Measurements from ENCODE around the gene NRXN2.

The NRXN2 gene

GRCh38 chr11:64593156-64594105 is 129.6 kb downstream of the NRXN2 start:
- no peak overlapping the region for H3K4me3 ChIP-seq (replicated peaks; ENCODE audit: low read depth, low read length)
- TF ChIP-seq CTCF (IDR thresholded peaks at IDR 0.05; ENCODE audit: low read depth, low read length, missing control alignments): no peak
- DNase-seq (ENCODE audit: extremely low read depth, low read depth): no peak

- DNase-seq (ENCODE audit: extremely low read depth, low read depth): no peak
- H3K4me3 ChIP-seq (replicated peaks; ENCODE audit: low read depth, low read length): no peak overlapping the region
- TF ChIP-seq CTCF (IDR thresholded peaks at IDR 0.05; ENCODE audit: low read depth, low read length, missing control alignments): no peak
Observed at GRCh38 chr11:64592656-64593055, 130.3 kb downstream of the NRXN2 start.

- DNase-seq (ENCODE audit: extremely low read depth, low read depth): no peak
- TF ChIP-seq CTCF (IDR thresholded peaks at IDR 0.05; ENCODE audit: low read depth, low read length, missing control alignments): no peak
Observed at GRCh38 chr11:64592234-64592615, 130.8 kb downstream of the NRXN2 start.

GRCh38 chr11:64591257-64592233 is 131.5 kb downstream of the NRXN2 start:
- H3K4me3 ChIP-seq (replicated peaks; ENCODE audit: low read depth, low read length): no peak overlapping the region
- TF ChIP-seq CTCF (IDR thresholded peaks at IDR 0.05; ENCODE audit: low read depth, low read length, missing control alignments): no peak
- no peak for DNase-seq (ENCODE audit: extremely low read depth, low read depth)

More at GRCh38 chr11:64592234-64592615, 130.8 kb downstream of the NRXN2 start:
- no peak overlapping the region for H3K4me3 ChIP-seq (replicated peaks; ENCODE audit: low read depth, low read length)

- no peak for DNase-seq (ENCODE audit: extremely low read depth, low read depth)
- no peak for TF ChIP-seq CTCF (IDR thresholded peaks at IDR 0.05; ENCODE audit: low read depth, low read length, missing control alignments)
- H3K4me3 ChIP-seq (replicated peaks; ENCODE audit: low read depth, low read length): no peak within 1 kb of the TSS
Observed at GRCh38 chr11:64590763-64591221, 132.2 kb downstream of the NRXN2 start, which contains the start of gene SLC22A12. Gene SLC22A12 (plus strand): TSS chr11:64591220. CDS start chr11:64591557, 337 bp downstream.

- H3K4me3 ChIP-seq (replicated peaks; ENCODE audit: low read depth, low read length): no peak overlapping the region
- DNase-seq (ENCODE audit: extremely low read depth, low read depth): no peak
- TF ChIP-seq CTCF (IDR thresholded peaks at IDR 0.05; ENCODE audit: low read depth, low read length, missing control alignments): no peak
Observed at GRCh38 chr11:64588701-64589100, 134.3 kb downstream of the NRXN2 start.

Data from HFF-Myc (cell line).